ENCODE data around the gene LAMA2. TPM values are rescaled to one million over a fixed set of nuclear protein-coding genes. Genes with fewer than 3 reads are reported as not detected.

The LAMA2 gene
- total RNA-seq, 1 donor from 2014 or later, result 1.8 TPM

DNA sequence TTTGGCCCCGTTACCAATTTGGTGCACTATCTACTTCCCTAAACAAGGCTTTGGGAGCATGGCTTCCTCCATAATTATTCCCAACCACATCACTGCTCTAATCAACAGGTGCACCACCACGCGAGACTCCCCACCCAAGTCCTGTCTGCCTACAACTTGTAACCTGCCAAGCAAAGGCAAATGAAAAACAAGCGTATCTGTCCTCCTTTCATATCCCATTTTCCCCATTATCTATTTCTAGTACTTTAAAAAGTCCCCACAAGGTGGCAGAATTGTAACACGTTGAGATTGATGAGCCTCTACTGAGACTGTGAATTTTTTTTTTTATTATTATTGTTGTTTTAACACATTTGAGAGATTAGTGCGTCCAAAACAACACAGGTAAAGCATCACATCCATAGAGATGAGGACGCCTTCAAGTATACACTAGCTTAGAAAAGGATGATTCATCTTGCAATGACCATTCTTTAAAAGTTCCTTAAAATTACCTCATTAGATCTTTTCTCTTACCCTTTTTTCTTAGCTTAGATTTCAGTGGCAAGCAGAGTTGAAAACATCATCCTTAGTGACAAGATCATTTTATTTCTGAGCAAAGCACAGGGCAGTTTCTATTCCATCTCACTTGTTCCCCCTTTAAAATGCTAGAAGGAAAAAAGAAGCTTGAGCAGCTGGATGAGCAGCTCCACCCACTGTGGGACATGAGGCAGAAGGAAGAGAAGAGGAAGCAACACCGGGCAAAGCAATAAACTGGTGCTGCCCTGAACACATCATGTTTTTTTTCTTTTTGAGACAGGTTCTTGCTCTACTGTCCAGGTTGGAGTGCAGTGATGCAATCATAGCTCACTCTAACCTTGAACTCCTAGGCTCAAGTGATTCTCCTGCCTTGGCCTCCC lies 616.3 kb downstream of the LAMA2 start:
- Histone ChIP-seq H3K27me3 (ENCODE audit: insufficient read depth, low read length) (no peaks in the 10 kb centered on the region), H3K9ac (ENCODE audit: low read length) (peak overlapping the region; percentile 47), H3K36me3 (ENCODE audit: insufficient read depth, low read length) (no peaks in the 10 kb centered on the region), H4K20me1 (ENCODE audit: insufficient read depth, low read length) (no peaks in the 10 kb centered on the region), H3K4me3 (ENCODE audit: insufficient read depth, low read depth, low read length) (no peak overlapping the region), H3K79me2 (ENCODE audit: insufficient read depth, low read length) (no peaks in the 10 kb centered on the region), H3K4me1 (ENCODE audit: insufficient read depth, low read length) (peaks cover 35% of the 10 kb centered on the region), H3K27ac (ENCODE audit: low read depth, low read length) (no peak overlapping the region), H2AFZ (ENCODE audit: low read depth, low read length) (no peak overlapping the region), H3K9me3 (ENCODE audit: insufficient read depth, low read depth, low read length) (no peaks in the 10 kb centered on the region), H3K4me2 (ENCODE audit: low read length) (peak overlapping the region; percentile 68)
- H3K9me3 Mint-ChIP-seq (ENCODE audit: unreplicated experiment), result no peaks in the 10 kb centered on the region
- DNase-seq (ENCODE audit: low read depth) (peak; percentile 46), FAIRE-seq (no peak)
- H3K27me3 Mint-ChIP-seq (ENCODE audit: low read depth, unreplicated experiment), result no peaks in the 10 kb centered on the region
- peak overlapping the region; percentile 98 for H3K27ac Mint-ChIP-seq (ENCODE audit: unreplicated experiment)
- TF ChIP-seq, protein P1, sequence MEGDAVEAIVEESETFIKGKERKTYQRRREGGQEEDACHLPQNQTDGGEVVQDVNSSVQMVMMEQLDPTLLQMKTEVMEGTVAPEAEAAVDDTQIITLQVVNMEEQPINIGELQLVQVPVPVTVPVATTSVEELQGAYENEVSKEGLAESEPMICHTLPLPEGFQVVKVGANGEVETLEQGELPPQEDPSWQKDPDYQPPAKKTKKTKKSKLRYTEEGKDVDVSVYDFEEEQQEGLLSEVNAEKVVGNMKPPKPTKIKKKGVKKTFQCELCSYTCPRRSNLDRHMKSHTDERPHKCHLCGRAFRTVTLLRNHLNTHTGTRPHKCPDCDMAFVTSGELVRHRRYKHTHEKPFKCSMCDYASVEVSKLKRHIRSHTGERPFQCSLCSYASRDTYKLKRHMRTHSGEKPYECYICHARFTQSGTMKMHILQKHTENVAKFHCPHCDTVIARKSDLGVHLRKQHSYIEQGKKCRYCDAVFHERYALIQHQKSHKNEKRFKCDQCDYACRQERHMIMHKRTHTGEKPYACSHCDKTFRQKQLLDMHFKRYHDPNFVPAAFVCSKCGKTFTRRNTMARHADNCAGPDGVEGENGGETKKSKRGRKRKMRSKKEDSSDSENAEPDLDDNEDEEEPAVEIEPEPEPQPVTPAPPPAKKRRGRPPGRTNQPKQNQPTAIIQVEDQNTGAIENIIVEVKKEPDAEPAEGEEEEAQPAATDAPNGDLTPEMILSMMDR (IDR thresholded peaks at IDR 0.05; ENCODE audit: insufficient read depth, low read depth, low read length), result peak; percentile 61
- TF ChIP-seq EZH2 (IDR thresholded peaks at IDR 0.05; ENCODE audit: insufficient read depth, low read length), result no peak
- H3K36me3 Mint-ChIP-seq (ENCODE audit: low read depth, unreplicated experiment), result peaks cover 3% of the 10 kb centered on the region
- H3K4me3 Mint-ChIP-seq (ENCODE audit: unreplicated experiment), result no peak overlapping the region
- peaks cover 61% of the 10 kb centered on the region for H3K4me1 Mint-ChIP-seq (ENCODE audit: low read depth, unreplicated experiment)

DNA sequence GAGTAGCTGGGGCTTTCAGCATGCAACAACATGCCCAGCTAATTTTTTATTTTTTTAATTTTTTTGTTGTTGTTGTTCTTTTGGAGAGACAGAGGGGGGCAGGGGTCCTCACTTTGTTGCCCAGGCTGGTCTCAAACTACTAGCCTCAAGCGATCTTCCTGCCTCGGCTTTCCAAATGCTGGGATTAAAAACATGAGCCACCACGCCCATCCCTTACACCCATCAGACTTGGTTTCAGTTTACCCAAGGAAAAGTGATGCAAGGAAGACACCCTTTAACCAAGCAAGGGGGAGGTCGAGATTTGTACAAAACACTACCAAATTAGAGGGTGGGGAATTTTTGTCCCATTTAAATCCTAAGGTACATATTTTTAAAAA lies 616.9 kb downstream of the LAMA2 start:
- Histone ChIP-seq H3K36me3 (ENCODE audit: insufficient read depth, low read length) (no peaks in the 10 kb centered on the region), H3K27ac (ENCODE audit: low read depth, low read length) (no peak overlapping the region), H3K9me3 (ENCODE audit: insufficient read depth, low read depth, low read length) (no peaks in the 10 kb centered on the region), H3K79me2 (ENCODE audit: insufficient read depth, low read length) (no peaks in the 10 kb centered on the region), H3K4me3 (ENCODE audit: insufficient read depth, low read depth, low read length) (no peak overlapping the region), H3K27me3 (ENCODE audit: insufficient read depth, low read length) (no peaks in the 10 kb centered on the region), H3K4me1 (ENCODE audit: insufficient read depth, low read length) (peaks cover 35% of the 10 kb centered on the region), H2AFZ (ENCODE audit: low read depth, low read length) (no peak overlapping the region), H3K4me2 (ENCODE audit: low read length) (no peak overlapping the region), H3K9ac (ENCODE audit: low read length) (no peak overlapping the region), H4K20me1 (ENCODE audit: insufficient read depth, low read length) (no peaks in the 10 kb centered on the region)
- peaks cover 56% of the 10 kb centered on the region for H3K4me1 Mint-ChIP-seq (ENCODE audit: low read depth, unreplicated experiment)
- peak overlapping the region; percentile 98 for H3K27ac Mint-ChIP-seq (ENCODE audit: unreplicated experiment)
- no peaks in the 10 kb centered on the region for H3K9me3 Mint-ChIP-seq (ENCODE audit: unreplicated experiment)
- no peak overlapping the region for H3K4me3 Mint-ChIP-seq (ENCODE audit: unreplicated experiment)
- H3K36me3 Mint-ChIP-seq (ENCODE audit: low read depth, unreplicated experiment), result peaks cover 3% of the 10 kb centered on the region
- TF ChIP-seq, protein P1 (IDR thresholded peaks at IDR 0.05; ENCODE audit: insufficient read depth, low read depth, low read length), result no peak
- no peaks in the 10 kb centered on the region for H3K27me3 Mint-ChIP-seq (ENCODE audit: low read depth, unreplicated experiment)
- no peak for FAIRE-seq
- no peak for DNase-seq (ENCODE audit: low read depth)
